ENCODE measurements around the gene SIRT3. TPM values are rescaled to one million over a fixed set of nuclear protein-coding genes. Genes with fewer than 3 reads are reported as not detected.
A peak's percentile ranks its signal among the peaks of the same experiment; 100 is the strongest.
"Not testable (repeated sequence)": the region's sequence is repeated elsewhere in the genome, so short reads cannot be mapped to it uniquely, and the experiment has no call there.

Gene SIRT3
- total RNA-seq, 6 experiments from 2014 or later: 8.0 to 10.9 (median 10.2) TPM

DNA sequence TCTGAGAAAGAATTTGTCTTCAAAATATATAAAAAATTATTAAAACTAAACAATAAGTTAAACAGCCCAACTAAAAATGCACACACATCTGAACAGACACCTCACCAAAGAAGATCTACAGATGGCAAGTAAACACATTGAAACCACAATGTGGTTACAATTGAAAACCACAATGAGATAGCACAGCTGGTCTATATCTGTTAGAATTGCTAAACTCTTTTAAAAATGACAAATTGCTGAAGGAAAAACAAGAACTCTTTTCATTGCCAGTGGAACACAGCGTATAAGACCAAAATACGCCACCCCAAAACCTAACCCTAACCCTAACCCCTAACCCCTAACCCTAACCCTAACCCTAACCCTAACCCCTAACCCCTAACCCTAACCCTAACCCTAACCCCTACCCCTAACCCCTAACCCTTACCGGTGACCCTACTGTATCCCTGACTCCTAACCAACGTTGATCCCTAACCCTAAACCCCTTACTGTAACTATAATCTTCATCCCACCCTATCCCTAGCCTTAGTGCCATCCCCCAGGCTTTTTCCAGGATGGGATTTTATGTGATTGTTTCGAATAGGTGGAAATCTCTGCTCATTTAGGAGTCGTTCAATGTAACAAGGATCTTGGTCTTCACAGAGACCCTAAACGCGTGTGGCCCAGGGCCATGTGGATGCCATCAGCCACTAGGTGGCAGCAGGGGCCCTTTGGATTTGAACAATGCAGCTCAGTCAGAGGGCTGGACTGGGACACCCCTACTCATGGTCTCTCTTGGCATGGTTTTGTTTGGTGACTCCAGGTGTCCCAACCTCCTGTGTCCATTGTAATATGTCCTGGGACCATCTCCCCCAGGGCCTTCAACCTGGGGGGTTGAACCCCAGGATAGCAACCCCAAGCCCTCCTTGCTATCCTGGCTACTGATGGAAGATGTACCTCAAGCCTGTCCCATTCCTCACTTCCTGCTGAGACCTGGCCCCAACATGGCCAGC, 44.4 kb downstream of the SIRT3 start:
- H3K27ac Mint-ChIP-seq; H3K36me3 Mint-ChIP-seq (ENCODE audit: low read depth); H3K27me3 Mint-ChIP-seq (ENCODE audit: insufficient read depth); H3K4me3 Mint-ChIP-seq; H3K4me1 Mint-ChIP-seq (ENCODE audit: low read depth); DNase-seq; H3K9me3 Mint-ChIP-seq: not testable (repeated sequence)
- TF ChIP-seq, protein P1, sequence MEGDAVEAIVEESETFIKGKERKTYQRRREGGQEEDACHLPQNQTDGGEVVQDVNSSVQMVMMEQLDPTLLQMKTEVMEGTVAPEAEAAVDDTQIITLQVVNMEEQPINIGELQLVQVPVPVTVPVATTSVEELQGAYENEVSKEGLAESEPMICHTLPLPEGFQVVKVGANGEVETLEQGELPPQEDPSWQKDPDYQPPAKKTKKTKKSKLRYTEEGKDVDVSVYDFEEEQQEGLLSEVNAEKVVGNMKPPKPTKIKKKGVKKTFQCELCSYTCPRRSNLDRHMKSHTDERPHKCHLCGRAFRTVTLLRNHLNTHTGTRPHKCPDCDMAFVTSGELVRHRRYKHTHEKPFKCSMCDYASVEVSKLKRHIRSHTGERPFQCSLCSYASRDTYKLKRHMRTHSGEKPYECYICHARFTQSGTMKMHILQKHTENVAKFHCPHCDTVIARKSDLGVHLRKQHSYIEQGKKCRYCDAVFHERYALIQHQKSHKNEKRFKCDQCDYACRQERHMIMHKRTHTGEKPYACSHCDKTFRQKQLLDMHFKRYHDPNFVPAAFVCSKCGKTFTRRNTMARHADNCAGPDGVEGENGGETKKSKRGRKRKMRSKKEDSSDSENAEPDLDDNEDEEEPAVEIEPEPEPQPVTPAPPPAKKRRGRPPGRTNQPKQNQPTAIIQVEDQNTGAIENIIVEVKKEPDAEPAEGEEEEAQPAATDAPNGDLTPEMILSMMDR (IDR thresholded peaks at IDR 0.05): peak; percentile 74

GRCh38 chr11:190546-190945, 45.6 kb downstream of the SIRT3 start:
- not testable (repeated sequence) for H3K27me3 Mint-ChIP-seq (ENCODE audit: insufficient read depth); DNase-seq; H3K4me3 Mint-ChIP-seq; H3K27ac Mint-ChIP-seq; H3K36me3 Mint-ChIP-seq (ENCODE audit: low read depth); H3K4me1 Mint-ChIP-seq (ENCODE audit: low read depth); H3K9me3 Mint-ChIP-seq

GRCh38 chr11:189843-190311, 46.3 kb downstream of the SIRT3 start:
- not testable (repeated sequence) for H3K9me3 Mint-ChIP-seq; DNase-seq; H3K4me1 Mint-ChIP-seq (ENCODE audit: low read depth); H3K36me3 Mint-ChIP-seq (ENCODE audit: low read depth); H3K4me3 Mint-ChIP-seq; H3K27me3 Mint-ChIP-seq (ENCODE audit: insufficient read depth); H3K27ac Mint-ChIP-seq
- TF ChIP-seq, protein P1 (IDR thresholded peaks at IDR 0.05): peak; percentile 70

DNA sequence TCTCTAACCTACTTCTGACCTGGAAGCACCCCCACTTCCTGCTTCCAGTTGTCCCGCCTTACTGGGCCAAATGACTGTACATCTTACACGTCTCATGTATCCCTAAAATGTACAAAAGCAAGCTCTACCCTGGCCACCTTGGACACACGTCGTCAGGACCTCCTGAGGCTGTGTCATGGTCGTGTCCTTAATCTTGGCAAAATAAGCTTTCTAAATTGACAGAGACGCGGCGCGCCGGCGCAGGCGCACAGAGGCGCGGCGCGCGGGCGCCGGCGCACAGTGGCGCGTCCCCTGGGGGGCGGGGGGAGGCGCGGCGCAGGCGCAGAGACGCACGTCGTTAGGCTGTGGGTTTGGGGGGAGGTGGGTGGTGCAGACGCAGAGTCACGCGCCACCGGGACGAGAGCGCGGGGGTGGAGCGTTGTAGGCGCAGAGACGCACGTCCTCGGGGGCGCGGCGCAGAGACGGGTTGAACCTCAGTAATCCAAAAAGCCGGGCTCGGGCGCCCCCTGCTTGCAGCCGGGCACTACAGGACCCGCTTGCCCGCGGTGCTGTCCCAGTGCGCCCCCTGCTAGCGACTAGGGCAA, 46.9 kb downstream of the SIRT3 start:
- H3K4me3 Mint-ChIP-seq; DNase-seq; H3K9me3 Mint-ChIP-seq; H3K36me3 Mint-ChIP-seq (ENCODE audit: low read depth); H3K27me3 Mint-ChIP-seq (ENCODE audit: insufficient read depth); H3K4me1 Mint-ChIP-seq (ENCODE audit: low read depth); H3K27ac Mint-ChIP-seq: not testable (repeated sequence)

GRCh38 chr11:180242-180641, 55.9 kb downstream of the SIRT3 start:
- DNase-seq; H3K9me3 Mint-ChIP-seq; H3K27me3 Mint-ChIP-seq (ENCODE audit: insufficient read depth); H3K36me3 Mint-ChIP-seq (ENCODE audit: low read depth); H3K27ac Mint-ChIP-seq; H3K4me3 Mint-ChIP-seq; H3K4me1 Mint-ChIP-seq (ENCODE audit: low read depth): not testable (repeated sequence)
- TF ChIP-seq, protein P1 (IDR thresholded peaks at IDR 0.05): peak; percentile 59

Other genes starting within 250 kb of the SIRT3 start
- gene SCGB1C1, start 43.3 kb downstream of the SIRT3 start, total RNA-seq (2021; fragmentation: NEBNext Ultra II Directional; extraction: Animal tissue kit (Norgen Biotek cat#: 25700)): not detected
- gene BET1L, start 28.9 kb downstream of the SIRT3 start, total RNA-seq (2021; fragmentation: NEBNext Ultra II Directional; extraction: Animal tissue kit (Norgen Biotek cat#: 25700)): 10 to 100 TPM; 63.5 to 76.9 (median 67.2) TPM
- gene RIC8A, start 28.6 kb downstream of the SIRT3 start, total RNA-seq (2021; fragmentation: NEBNext Ultra II Directional; extraction: Animal tissue kit (Norgen Biotek cat#: 25700)): 100 to 1,000 TPM; 163 to 194 (median 164) TPM
- gene PSMD13, start 634 bp upstream of the SIRT3 start, total RNA-seq (2021; fragmentation: NEBNext Ultra II Directional; extraction: Animal tissue kit (Norgen Biotek cat#: 25700)): 100 to 1,000 TPM; 167 to 180 (median 172) TPM
- not detected for gene NLRP6, start 42.1 kb upstream of the SIRT3 start, total RNA-seq (2021; fragmentation: NEBNext Ultra II Directional; extraction: Animal tissue kit (Norgen Biotek cat#: 25700))
- 10 to 100 TPM in 4 of 6 experiments, 1 to 10 TPM in 2; 9.7 to 12.2 (median 11.4) TPM for gene PGGHG, start 52.8 kb upstream of the SIRT3 start, total RNA-seq (2021; fragmentation: NEBNext Ultra II Directional; extraction: Animal tissue kit (Norgen Biotek cat#: 25700))
- not detected for gene IFITM5, start 63.2 kb upstream of the SIRT3 start, total RNA-seq (2021; fragmentation: NEBNext Ultra II Directional; extraction: Animal tissue kit (Norgen Biotek cat#: 25700))
- 100 to 1,000 TPM; 257 to 325 (median 291) TPM for gene IFITM2, start 71.5 kb upstream of the SIRT3 start, total RNA-seq (2021; fragmentation: NEBNext Ultra II Directional; extraction: Animal tissue kit (Norgen Biotek cat#: 25700))
- gene IFITM1, start 77.7 kb upstream of the SIRT3 start, total RNA-seq (2021; fragmentation: NEBNext Ultra II Directional; extraction: Animal tissue kit (Norgen Biotek cat#: 25700)): 10 to 100 TPM; 23.5 to 36.1 (median 30.0) TPM
- 100 to 1,000 TPM; 399 to 531 (median 452) TPM for gene IFITM3, start 84.5 kb upstream of the SIRT3 start, total RNA-seq (2021; fragmentation: NEBNext Ultra II Directional; extraction: Animal tissue kit (Norgen Biotek cat#: 25700))
- gene B4GALNT4, start 133.2 kb upstream of the SIRT3 start, total RNA-seq (2021; fragmentation: NEBNext Ultra II Directional; extraction: Animal tissue kit (Norgen Biotek cat#: 25700)): 10 to 100 TPM in 1 of 6 experiments, 1 to 10 TPM in 5; 6.4 to 12.1 (median 8.4) TPM
- 1 to 10 TPM; 2.5 to 3.3 (median 2.9) TPM for gene PKP3, start 157.9 kb upstream of the SIRT3 start, total RNA-seq (2021; fragmentation: NEBNext Ultra II Directional; extraction: Animal tissue kit (Norgen Biotek cat#: 25700))
- gene SIGIRR, start 178.7 kb upstream of the SIRT3 start, total RNA-seq (2021; fragmentation: NEBNext Ultra II Directional; extraction: Animal tissue kit (Norgen Biotek cat#: 25700)): 10 to 100 TPM; 15.9 to 21.6 (median 18.7) TPM
- gene ANO9, start 205.7 kb upstream of the SIRT3 start, total RNA-seq (2021; fragmentation: NEBNext Ultra II Directional; extraction: Animal tissue kit (Norgen Biotek cat#: 25700)): not detected
- 10 to 100 TPM; 23.3 to 34.5 (median 27.2) TPM for gene PTDSS2, start 213.9 kb upstream of the SIRT3 start, total RNA-seq (2021; fragmentation: NEBNext Ultra II Directional; extraction: Animal tissue kit (Norgen Biotek cat#: 25700))